Dermis microvascular lymphatic vessel endothelial cell (primary cell): ENCODE measurements around the gene GADD45G. TPM values are rescaled to one million over a fixed set of nuclear protein-coding genes. Genes with fewer than 3 reads are reported as not detected.

Experiments
- DNase-seq, 2 donors: peaks; one replicate each; pipeline versions ENCODE4 v3.0.0 to v3.0.0-alpha.2; 2010; ENCODE audit warnings: low read depth in 2 of 2
- total RNA-seq: library from RNA; depleted of rRNA; stranded (reverse); fragments of >200 nt; gene quantifications from 2 replicates; pipeline ENCODE4 v1.2.1, GENCODE V29; 2014

GADD45G gene, protein sequence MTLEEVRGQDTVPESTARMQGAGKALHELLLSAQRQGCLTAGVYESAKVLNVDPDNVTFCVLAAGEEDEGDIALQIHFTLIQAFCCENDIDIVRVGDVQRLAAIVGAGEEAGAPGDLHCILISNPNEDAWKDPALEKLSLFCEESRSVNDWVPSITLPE
- under 0.01 and 0.13 TPM in 2 replicates for total RNA-seq

DNA sequence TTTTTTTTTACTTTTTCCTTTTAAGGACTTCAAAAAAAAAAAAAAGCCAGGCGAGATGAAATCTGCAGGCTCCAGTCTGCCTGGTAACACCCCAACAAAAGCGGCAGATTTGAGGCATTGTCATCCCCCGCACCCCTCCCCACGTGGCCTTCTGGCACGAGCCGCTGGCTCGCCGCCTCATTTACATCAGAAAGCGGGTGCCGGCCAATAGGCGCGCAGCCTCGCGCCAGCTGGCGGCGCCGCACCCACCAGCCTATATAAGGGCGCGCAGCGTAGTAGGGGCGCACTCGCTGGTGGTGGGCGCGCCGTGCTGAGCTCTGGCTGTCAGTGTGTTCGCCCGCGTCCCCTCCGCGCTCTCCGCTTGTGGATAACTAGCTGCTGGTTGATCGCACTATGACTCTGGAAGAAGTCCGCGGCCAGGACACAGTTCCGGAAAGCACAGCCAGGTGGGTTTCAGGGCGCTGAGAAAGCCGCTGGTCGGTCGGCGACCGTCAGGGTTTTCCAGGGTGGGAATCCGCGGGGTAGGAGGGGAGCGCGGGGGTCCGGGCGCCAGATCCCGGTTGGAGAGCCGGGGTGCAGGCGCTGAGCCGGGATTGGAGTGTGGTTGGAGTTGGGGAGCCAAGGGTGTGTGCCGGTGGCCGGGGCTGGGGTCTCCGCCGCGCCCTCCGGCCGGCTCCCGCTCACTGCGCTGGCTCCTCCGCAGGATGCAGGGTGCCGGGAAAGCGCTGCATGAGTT is at the start of gene GADD45G:
TSS of gene GADD45G (plus strand) at position 284 of the 736 bp plus-strand sequence. CDS start at position 394, 110 bp downstream.
- peak in 1 of 2 donors; percentile 67 for DNase-seq

DNA sequence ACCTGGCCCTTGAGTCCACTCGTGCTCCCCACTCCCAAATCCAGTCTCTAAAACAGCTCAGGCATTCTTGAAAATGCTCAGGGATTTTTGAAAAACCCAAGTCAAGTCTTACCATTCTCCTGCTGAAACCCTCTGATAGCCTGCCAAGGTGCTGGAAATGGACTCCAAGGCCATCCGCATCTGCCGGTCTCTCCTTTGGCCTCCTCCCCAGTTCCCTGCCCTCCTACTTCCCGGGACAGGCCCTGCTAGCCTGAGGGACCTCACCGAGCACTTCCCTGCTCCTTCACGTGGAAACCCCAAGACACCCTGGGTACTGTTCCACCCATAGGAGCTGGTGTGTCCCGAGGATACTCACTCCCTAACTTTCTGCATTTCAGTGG is 49.8 kb upstream of the GADD45G start:
- no peak for DNase-seq

DNA sequence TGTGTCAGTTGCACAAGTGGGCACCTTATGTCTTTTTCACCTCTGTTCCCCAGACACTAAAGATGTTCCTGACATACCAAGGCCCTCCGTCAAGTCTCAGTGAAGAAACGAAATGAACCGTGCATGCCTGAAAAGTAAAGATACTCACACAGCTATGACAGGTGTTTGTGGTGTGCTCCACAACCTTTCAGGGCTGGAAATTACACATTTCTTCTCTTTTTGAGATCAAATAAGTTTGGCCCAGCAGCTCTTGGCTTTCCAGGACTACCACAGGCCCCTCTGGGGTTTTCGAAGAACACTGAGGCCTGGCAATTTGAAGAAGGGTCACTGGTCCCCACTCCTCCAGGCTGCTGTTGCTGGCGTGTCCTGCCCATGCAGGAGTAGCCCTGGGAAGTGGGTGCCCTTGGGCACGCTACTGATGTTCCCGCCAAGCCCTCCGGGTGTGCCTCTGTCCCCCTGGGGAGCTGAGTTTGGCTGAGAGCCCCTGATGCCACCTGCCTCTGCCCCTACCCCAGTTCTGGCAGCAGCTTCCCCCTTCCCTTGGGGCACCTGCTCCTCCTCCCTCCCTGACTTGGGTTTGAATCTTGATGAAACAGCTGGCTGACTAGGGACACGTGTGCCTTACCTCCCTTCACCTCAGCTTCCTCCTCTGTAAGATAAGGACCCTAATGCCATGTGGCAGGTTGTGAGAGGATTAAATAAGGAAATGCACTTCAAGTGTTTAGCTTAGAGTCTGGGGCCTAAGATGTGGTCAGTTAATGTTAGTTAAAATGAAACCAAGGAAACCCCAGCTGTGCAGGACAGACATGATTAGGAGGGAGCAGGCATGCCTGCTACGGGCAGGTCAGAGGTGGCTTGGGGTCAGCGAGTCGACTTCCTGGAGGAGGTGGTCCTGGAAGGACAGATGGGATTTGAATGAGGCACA is 49.1 kb upstream of the GADD45G start:
- DNase-seq, result no peak

DNA sequence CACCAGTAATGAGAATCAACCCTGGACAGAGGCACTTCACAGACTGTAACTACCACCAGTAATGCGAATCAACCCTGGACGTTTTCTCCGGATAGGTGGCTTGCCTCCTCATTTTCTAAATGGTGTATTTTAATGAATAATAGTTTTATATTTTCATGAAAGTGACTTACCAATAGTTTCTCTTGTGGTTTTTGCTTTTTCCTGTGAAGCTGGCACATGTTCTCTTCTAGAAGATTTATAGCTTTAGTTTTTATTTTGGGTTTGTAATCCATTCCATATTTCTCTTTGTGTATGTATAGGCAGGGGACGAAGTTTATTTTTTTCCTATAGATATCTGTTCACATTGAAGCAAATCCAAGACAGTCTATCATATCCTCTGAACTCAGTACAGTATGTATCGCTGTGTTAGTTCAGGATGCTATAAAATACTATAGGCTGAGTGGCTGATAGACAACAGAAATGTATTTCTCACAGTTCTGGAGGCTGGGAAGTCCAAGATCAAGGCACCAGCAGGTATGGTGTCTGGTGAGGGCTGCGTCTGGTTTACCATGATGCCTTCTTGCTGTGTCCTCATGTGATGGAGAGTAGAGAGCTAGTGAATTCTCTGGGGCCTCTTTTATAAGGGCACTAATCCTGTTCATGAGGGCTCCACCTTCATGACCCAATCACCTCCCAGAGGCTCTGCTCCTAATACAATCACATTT is 46.5 kb upstream of the GADD45G start:
- no peak for DNase-seq

DNA sequence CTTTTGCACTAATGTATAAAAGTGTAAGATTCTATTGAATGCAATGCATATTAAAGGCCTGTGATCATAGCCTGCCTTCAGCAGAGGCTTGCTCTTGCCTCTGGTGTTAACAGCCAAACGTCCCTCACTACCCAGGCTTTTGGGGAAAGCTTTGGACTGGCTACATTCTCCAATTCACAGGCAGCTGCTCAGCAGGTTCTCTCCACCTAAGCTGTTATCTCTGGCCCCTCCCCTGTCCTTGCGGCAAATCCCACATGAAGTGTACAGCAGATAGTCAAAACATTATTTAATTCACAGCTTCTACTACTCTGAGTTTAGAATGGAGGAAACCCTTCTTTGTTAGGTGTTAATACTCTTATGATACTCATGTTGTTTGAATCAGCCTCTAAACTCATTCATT is 45.9 kb upstream of the GADD45G start:
- no peak for DNase-seq

DNA sequence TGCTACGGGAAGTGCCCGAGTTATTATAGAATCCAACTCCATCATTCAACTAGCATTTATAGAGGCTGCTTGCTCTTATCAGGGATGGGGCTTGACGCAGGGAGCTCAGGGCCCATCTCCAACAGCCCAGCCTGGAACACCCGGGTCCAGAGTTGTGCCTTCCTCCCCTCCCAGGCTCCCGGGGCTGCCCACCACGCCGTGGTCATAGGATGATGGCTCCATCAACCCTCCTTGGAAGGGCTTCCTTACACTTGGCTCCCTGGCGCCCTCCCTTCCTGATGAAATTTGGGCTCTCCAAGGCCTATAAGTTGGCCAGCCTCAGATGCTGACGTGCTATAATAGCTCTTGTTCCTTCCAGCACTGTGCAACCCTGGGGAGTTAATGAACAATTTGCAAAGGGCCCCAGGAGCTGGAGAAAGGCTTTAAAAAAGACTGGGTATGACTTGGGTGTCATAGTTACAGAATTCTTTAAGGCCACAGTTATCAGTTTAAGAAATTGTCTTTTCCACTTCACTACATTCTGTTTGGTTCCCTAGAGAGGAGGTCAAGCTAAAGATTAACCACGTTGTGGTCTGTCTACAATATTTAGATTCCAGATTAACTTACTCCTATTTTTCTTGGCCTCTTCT is 42.5 kb upstream of the GADD45G start:
- no peak for DNase-seq

DNA sequence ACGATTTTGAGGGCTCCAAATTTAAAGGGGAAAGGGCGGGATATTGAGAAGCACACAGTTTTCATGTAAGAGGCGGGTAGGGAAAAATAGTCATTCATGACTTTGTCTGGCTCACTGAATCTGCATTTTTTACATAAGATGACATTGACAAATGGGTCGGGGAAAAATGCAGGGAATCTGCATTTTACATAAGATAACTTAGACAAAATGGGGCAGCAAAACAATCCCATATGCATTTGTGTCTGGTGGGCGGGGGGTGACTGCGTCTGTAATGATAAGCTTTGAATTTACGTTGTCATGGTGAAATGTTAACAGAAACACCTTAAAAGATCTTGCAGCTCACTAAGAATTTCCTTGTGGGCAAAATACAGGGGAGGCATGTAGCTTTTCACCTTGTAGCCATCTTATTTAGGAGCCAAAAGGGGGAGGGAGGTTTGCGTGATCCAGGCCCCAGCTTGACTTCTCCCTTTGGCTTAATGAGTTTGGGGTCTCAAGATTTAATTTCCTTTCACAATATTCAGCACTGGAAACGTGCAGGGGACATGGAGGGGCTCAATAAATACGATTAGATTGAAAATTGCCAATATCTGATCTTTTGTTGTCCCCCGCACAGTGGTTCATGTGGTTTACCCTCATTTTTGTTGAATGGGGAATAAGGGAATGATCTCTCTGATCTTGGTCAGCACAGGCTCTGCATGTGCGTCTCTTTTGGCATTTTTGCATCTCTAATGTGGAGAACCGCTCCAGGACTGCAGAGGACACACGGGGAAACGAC is 41.1 kb upstream of the GADD45G start:
- DNase-seq, result no peak

DNA sequence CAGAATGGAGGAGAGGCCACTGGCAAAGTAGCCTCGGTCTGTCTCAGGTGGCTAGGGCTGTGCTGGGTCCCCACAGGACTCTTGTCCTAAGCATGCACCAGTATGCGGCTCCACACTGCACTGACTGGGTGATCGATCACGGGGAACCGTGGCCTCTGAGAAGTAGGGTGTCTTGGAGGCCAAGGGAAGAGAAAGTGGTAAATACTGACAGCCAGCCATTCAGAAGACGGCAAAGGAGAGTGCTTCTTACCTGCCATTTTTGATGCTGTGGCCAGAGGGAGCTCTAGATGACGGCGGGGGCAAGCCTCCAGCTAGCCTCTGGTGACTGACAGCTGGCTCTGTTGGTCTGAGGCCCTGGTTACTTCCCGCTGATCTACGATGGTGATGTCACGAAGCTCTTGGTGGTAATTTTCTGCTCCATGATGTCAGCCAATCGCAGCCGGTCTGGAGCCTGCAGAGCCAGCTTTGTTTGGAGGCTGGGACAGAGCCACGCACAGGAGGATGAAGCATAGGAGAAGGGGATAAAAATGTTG is 40.4 kb upstream of the GADD45G start:
- peak in 1 of 2 donors; percentile 16 for DNase-seq

DNA sequence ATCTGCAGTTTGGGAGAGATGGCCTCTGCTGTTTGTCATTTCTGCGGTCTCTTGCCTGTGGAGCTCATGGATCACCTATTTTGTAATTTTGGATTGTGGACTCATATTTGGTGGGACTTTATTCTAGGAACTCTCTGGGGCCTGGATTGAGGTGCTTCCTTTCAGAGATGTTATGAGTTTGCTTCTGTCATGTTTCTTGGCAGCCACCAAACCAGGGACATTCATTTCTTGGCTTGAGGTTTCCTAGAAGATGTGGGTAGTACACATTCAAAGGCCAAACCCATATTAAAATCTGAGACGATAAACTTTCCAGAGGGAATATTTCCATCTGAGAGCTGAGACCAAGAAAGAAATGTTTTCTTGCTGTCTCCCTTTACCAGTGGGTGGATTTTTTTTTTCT is 37.2 kb upstream of the GADD45G start:
- no peak for DNase-seq

DNA sequence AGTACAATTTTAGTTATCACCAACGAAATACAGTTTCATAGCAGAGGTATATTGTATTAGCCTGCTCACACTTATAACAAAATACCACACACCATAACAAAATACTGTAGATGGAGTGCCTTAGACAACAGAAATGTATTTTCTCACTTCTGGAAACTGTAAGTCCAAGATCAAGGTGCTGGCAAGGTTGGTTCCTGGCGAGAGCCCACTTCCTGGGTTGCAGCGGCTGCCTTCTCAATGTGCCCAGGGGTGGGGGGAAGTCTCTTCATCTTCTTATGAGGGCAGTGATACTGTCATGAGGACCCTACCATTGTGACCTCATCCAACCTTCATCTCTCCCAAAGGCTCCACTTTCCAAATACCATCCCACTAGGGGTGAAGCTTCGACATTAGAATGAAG is 30.5 kb upstream of the GADD45G start:
- no peak for DNase-seq

DNA sequence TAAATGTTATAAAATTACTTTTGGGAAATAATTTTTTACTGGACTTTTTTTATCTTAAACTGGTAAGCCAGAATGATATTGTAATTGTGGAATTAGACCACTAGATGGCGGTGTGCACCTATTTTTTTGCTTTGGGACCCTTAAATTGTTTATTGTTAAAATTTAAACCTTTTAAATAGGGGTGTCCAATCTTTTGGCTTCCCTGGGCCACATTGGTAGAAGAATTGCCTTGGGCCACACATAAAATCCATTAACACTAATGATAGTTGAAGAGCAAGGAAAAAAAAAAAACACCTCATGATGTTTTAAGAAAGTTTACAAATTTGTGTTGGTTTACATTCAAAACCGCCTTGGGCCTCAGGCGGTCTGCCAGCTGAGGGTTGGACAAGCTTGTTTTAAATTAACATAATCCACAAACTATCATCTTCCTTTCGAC is 28.4 kb upstream of the GADD45G start:
- peak; percentile 28 to 51 for DNase-seq

DNA sequence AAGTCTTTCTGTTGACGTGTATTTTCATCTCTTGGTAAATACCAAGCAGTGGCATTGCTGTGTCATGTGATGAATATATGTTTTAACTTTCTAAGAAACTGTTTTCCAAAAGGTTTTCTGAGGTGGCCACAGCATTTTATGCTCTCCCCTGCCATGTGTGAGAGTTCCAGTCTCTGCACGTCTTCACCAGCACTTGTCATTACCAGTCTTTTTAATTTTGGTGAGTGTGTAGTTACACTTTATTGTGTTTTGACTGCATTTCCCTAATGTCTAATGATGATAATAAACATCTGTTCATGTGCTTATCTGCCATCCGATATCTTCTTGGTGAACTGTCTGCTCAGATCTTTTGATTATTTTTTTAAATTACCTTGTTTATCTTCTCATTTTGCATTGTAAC is 27.4 kb upstream of the GADD45G start:
- DNase-seq, result no peak

DNA sequence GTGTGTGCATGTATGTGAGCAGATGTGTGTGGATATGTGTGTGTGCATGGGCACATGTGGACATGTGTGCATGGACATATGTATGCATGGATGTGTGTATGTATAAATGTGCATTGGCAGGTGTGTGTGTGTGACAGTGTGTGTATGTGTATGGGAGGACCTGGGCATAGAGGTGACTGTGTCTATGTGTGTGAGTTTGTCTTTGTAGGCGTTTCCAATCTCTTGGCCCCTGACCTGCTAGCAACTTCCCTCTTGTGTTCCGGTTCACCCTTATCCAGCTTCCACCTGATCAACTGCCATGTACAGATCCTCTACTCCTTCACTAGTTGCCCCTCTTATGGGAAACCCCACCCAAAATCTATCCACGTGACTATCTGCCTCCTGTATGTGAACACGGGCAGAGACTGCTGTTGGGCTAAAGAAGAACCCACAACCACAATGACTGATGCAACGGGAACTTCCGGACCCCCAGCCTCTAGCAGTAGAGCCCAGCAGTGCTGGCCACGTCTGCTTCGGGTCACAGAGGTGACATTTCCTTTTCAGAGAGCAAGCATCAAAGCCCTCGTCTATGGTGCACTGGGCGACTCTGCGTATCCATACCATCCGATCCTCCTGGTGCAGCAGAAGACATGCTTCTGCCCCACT is 24.9 kb upstream of the GADD45G start:
- no peak for DNase-seq

DNA sequence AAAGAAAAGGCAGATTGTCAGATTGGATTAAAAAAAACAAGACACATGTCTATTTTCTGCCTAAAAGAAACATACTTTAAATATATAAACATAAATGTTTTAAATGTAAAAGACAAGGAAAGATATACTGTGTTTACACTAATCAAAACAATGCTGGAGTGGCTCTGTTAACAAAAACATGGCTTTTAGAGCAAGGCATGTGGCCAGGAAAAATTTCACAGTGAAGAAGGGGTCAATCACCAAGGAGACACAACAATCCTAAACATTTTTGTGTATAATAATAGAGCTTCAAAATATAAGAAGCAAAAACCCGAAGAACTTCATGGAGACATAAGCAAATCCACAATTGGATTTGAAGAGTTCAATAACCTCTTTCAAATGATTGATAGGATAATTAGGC is 18.5 kb upstream of the GADD45G start:
- no peak for DNase-seq

DNA sequence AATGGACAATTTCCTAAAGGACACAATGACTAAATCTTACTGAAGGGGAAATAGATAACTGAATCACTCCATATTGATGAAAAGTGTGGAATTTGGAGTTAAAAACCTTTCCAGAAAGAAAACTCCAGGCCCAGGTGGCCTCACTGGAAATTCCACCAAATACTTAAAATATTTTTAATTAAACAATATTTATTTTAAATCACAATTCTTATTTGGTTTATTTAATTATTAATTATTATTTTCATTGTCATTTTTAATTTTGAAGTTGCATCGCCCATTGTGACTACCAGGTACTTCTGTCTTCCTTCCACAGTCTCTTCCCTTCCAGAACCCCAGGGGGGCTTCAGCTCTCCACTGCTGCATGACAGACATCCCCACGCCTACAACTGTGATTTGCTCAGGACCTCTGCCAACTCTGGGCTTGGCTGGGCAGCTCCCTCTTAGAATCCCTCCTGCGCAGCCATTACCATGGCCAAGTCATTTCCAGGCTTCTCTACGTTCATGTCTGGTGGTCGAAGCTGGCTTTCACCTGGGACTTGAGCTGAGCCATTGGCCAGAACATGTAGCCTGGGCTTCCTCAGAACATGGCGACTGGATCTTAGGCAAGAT is 16.4 kb upstream of the GADD45G start:
- DNase-seq, result no peak

DNA sequence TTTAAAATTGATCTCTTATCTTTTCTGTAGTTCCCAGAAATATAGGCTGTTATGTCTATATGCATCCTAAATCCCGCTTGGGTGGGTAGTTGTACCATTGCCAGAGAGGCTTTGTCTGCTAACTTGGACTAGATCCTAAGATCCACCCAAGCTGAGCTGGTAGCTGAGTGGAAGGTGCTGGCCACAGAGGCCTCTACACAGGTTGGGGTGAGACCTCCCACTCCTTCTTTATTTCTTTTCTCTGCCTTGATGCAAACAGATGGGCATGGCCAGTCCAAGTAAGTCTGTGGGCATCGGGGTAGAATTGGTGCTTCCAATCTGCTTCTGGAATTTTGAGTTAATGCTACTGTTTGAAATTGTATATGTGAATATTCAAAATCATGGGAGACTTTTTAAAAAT is 14.4 kb upstream of the GADD45G start:
- DNase-seq, result no peak

DNA sequence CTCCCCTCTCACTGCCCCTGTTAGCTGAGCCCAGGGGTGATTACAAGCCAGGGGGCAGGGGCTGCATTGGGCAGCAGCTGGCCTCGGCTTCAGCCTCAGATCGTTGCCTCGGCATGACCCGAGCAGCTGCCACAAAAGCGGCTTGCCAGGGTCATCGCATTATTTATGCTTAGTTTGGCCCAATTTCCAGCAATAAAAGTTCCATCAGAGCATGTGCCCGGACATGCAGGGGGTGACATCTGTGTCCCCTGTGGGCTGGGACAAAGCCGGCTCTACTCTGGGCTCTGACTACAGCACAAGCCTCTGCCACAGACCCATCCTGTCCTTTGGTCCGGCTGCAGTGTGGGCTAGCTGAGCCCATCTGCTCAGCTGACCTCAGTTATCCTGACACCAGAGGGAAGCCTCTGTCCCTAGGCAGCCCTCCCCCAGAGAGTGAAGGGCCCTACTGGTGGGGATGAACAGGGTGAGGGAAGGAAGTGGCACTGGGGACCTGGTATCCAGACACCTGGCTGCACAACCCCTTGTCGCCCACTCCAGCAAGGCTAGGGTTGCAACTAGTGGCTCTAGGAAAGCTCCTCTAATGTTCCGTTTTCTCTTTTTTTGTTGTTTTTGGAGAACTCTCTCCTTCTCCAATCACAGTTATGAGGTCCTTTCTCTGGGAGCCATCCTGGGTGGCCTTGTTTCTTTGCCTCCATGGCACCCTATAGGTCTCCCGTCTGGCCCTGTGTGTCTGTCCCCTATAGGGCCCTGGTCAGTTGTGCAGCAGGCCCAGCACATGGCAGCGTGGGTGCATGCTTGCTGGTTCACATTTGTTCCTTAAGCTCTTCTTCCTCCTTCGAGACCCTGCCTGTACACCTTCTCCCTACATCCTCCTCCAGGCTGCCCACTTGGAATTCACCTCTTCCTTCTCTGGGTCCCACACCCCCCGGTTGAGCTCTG is 13.3 kb upstream of the GADD45G start:
- peak in 1 of 2 donors; percentile 14 for DNase-seq

DNA sequence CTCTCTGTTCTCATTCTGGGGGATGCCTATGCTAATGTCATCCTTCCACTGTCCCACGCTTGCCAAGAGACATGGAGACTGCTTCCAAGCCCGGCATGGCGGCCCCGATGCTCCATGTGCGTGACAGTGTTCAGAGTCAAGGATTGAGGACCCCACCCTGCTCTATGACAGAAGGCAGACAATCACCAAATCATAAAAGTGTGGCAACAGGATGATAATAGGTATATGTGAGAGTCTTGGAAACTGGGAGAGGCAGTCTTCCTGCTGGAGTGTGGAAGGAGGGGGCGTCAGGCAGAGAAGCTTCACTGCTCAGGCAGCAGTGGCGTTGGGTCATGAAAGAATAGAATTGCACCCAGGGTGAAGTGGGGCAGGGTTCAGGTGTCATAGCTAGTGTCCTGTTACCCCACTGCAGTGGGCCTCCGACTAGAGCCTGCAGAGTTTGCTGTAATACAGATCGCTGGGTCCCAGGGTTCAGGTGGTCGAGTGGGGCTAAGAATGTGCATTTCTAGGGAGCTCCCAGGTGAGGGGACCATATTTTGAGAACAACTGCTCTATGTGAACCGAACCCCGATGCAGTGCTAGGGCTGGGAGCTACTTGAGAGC is 12.5 kb upstream of the GADD45G start:
- no peak for DNase-seq
